ENCODE results near the gene KREMEN1. TPM values are rescaled to one million over a fixed set of nuclear protein-coding genes. Genes with fewer than 3 reads are reported as not detected.

KREMEN1 gene
- total and polyA plus RNA-seq, 9 of the 15 experiments (the other 6 are each of a cell fraction or from before 2014, with no cell fraction given): 0.69 to 11.5 (median 4.3) TPM

DNA sequence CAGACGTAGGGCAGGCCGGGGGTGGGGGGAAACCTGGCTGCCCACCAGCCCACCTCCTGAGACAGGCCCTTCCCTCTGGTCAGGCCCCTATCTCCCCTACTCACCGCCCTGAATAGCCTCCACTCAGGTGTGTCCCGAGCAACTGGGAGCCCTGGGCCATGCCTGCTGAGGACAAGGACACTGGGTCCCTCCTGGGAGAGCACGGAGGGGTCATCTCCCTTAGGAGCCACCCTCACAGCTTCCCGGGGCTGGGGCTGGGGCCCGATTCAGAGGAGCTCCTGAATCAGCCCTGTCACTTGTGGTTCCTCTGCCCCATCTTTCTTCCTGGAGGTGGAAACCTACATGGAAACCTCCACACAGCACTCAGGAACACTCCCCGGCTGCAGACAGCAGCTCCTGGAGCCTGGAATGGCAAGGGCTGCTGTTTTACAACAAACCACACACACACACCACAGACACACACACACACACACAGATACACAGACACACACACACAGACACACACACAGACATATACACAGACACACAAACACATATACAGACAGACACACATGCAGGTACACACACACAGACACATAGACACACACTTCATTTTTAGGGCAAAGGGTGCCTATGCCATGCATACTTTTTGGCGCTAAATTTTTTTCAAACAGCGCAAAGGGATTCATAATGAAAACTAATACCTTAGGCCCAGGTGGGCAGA, 123.3 kb downstream of the KREMEN1 start (continued):
- TF ChIP-seq, protein P1, sequence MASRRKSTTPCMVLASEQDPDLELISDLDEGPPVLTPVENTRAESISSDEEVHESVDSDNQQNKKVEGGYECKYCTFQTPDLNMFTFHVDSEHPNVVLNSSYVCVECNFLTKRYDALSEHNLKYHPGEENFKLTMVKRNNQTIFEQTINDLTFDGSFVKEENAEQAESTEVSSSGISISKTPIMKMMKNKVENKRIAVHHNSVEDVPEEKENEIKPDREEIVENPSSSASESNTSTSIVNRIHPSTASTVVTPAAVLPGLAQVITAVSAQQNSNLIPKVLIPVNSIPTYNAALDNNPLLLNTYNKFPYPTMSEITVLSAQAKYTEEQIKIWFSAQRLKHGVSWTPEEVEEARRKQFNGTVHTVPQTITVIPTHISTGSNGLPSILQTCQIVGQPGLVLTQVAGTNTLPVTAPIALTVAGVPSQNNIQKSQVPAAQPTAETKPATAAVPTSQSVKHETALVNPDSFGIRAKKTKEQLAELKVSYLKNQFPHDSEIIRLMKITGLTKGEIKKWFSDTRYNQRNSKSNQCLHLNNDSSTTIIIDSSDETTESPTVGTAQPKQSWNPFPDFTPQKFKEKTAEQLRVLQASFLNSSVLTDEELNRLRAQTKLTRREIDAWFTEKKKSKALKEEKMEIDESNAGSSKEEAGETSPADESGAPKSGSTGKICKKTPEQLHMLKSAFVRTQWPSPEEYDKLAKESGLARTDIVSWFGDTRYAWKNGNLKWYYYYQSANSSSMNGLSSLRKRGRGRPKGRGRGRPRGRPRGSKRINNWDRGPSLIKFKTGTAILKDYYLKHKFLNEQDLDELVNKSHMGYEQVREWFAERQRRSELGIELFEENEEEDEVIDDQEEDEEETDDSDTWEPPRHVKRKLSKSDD (conservative IDR thresholded peaks at IDR 0.05; ENCODE audit: low read length): no peak
- TF ChIP-seq MYNN (IDR thresholded peaks at IDR 0.05) (no peak), MYNN (CRISPR knock-in tag; IDR thresholded peaks at IDR 0.05) (no peak), SUPT5H (IDR thresholded peaks at IDR 0.05) (no peak), SMAD1 (IDR thresholded peaks at IDR 0.05; ENCODE audit: low read depth, low read length, partially characterized antibody) (no peak), ZNF551 (CRISPR knock-in tag; IDR thresholded peaks at IDR 0.05) (no peak), HLTF (IDR thresholded peaks at IDR 0.05) (peak; percentile 13; the same call in 1 of the 2 replicates), ETV1 (tag; conservative IDR thresholded peaks at IDR 0.05; ENCODE audit: low read depth) (no peak), XRCC4 (IDR thresholded peaks at IDR 0.05; ENCODE audit: extremely low read depth, insufficient read depth, insufficient read length) (no peak), POLR2H (tag; IDR thresholded peaks at IDR 0.05; ENCODE audit: low read depth) (no peak), TAF9B (IDR thresholded peaks at IDR 0.05; ENCODE audit: partially characterized antibody) (no peak), STAT5B (CRISPR knock-in tag; IDR thresholded peaks at IDR 0.05) (no peak)
- TF ChIP-seq, protein P2, sequence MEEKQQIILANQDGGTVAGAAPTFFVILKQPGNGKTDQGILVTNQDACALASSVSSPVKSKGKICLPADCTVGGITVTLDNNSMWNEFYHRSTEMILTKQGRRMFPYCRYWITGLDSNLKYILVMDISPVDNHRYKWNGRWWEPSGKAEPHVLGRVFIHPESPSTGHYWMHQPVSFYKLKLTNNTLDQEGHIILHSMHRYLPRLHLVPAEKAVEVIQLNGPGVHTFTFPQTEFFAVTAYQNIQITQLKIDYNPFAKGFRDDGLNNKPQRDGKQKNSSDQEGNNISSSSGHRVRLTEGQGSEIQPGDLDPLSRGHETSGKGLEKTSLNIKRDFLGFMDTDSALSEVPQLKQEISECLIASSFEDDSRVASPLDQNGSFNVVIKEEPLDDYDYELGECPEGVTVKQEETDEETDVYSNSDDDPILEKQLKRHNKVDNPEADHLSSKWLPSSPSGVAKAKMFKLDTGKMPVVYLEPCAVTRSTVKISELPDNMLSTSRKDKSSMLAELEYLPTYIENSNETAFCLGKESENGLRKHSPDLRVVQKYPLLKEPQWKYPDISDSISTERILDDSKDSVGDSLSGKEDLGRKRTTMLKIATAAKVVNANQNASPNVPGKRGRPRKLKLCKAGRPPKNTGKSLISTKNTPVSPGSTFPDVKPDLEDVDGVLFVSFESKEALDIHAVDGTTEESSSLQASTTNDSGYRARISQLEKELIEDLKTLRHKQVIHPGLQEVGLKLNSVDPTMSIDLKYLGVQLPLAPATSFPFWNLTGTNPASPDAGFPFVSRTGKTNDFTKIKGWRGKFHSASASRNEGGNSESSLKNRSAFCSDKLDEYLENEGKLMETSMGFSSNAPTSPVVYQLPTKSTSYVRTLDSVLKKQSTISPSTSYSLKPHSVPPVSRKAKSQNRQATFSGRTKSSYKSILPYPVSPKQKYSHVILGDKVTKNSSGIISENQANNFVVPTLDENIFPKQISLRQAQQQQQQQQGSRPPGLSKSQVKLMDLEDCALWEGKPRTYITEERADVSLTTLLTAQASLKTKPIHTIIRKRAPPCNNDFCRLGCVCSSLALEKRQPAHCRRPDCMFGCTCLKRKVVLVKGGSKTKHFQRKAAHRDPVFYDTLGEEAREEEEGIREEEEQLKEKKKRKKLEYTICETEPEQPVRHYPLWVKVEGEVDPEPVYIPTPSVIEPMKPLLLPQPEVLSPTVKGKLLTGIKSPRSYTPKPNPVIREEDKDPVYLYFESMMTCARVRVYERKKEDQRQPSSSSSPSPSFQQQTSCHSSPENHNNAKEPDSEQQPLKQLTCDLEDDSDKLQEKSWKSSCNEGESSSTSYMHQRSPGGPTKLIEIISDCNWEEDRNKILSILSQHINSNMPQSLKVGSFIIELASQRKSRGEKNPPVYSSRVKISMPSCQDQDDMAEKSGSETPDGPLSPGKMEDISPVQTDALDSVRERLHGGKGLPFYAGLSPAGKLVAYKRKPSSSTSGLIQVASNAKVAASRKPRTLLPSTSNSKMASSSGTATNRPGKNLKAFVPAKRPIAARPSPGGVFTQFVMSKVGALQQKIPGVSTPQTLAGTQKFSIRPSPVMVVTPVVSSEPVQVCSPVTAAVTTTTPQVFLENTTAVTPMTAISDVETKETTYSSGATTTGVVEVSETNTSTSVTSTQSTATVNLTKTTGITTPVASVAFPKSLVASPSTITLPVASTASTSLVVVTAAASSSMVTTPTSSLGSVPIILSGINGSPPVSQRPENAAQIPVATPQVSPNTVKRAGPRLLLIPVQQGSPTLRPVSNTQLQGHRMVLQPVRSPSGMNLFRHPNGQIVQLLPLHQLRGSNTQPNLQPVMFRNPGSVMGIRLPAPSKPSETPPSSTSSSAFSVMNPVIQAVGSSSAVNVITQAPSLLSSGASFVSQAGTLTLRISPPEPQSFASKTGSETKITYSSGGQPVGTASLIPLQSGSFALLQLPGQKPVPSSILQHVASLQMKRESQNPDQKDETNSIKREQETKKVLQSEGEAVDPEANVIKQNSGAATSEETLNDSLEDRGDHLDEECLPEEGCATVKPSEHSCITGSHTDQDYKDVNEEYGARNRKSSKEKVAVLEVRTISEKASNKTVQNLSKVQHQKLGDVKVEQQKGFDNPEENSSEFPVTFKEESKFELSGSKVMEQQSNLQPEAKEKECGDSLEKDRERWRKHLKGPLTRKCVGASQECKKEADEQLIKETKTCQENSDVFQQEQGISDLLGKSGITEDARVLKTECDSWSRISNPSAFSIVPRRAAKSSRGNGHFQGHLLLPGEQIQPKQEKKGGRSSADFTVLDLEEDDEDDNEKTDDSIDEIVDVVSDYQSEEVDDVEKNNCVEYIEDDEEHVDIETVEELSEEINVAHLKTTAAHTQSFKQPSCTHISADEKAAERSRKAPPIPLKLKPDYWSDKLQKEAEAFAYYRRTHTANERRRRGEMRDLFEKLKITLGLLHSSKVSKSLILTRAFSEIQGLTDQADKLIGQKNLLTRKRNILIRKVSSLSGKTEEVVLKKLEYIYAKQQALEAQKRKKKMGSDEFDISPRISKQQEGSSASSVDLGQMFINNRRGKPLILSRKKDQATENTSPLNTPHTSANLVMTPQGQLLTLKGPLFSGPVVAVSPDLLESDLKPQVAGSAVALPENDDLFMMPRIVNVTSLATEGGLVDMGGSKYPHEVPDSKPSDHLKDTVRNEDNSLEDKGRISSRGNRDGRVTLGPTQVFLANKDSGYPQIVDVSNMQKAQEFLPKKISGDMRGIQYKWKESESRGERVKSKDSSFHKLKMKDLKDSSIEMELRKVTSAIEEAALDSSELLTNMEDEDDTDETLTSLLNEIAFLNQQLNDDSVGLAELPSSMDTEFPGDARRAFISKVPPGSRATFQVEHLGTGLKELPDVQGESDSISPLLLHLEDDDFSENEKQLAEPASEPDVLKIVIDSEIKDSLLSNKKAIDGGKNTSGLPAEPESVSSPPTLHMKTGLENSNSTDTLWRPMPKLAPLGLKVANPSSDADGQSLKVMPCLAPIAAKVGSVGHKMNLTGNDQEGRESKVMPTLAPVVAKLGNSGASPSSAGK (IDR thresholded peaks at IDR 0.05): 0 out of 2 replicates have a peak, but pooled peaks have one; percentile 1
- TF ChIP-seq, protein P3, sequence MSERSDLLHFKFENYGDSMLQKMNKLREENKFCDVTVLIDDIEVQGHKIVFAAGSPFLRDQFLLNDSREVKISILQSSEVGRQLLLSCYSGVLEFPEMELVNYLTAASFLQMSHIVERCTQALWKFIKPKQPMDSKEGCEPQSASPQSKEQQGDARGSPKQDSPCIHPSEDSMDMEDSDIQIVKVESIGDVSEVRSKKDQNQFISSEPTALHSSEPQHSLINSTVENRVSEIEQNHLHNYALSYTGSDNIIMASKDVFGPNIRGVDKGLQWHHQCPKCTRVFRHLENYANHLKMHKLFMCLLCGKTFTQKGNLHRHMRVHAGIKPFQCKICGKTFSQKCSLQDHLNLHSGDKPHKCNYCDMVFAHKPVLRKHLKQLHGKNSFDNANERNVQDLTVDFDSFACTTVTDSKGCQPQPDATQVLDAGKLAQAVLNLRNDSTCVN (CRISPR knock-in tag; IDR thresholded peaks at IDR 0.05): peak; percentile 92; the same call in 1 of the 2 replicates
